Activated naive CD4-positive, alpha-beta T cell (primary cell): Measurements from ENCODE around the gene KCNJ3.
"Not testable (repeated sequence)": the region's sequence is repeated elsewhere in the genome, so short reads cannot be mapped to it uniquely, and the experiment has no call there.

Experiments
- DNase-seq, 4 experiments: peaks; one replicate each; lab custom pipeline; 2025; lab: John Stamatoyannopoulos, UW

The KCNJ3 gene

DNA sequence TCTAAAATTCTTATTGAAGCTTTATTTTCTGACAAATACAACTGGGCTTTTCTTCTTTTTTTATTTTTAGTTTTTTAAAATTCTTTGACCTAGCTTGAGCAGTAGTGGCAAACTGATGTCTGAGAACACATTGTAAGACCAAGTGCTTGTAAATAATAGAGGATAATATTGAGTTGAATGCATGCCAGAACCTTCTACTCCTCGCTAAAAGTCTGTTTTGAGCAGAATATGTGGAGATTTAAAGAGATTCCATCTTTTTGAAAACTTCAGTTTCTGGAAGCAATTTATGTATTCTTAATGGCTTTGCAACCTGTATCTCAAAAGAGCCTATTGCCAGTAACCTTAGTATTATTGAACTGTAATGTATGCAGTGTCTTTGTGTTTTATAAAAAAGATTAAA is 148.3 kb downstream of the KCNJ3 start:
- DNase-seq: no peak

DNA sequence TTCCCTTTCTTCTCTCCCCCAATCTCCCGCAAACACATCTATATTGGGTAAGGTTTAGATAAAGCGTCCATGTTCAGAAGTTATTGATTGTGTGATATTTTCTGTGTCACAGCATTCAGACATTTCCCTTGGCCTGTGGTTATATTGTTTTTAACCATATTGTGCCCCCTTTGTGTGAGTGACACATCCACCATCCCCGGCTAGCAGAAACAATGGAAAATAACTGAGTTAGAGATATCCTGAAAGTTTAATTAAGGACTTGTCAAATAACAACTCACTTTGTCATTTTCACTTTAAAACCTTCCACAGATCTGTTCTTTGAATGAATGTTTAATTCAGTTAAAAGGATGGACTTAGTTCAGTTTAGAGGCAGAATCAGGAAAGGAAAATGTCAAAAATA is 151.0 kb downstream of the KCNJ3 start:
- no peak for DNase-seq

DNA sequence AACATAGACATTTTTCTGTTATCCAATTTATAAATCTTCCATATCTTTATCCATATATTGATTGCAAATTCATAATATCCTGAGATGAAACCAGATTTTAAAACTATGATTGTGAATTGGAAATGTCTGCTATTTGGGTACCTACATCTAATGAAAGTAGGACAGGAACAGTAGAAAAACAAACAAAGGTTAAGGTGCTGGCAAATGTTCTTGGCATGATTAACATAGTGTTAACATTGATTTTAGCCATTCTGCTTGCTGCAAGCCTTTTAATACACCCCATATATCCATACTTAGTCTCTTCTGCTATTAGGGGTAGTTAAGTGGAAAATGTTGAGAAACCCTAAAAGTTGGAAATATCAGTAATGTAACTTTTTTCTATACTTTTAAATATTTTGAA is 152.0 kb downstream of the KCNJ3 start:
- DNase-seq: no peak

DNA sequence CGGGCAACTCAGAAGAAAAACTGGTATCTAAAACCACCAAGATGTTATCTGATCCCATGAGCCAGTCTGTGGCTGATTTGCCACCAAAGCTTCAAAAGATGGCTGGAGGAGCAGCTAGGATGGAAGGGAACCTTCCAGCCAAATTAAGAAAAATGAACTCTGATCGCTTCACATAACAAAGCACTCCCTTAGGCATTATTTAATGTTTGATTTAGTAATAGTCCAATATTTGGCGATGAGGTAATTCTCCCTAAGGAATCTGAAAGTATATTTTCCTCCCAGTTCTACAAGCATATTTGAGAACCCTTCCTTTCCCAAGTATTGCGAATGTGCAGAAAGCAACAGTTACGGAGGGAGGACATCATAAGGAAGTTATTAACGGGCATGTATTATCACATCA is 156.6 kb downstream of the KCNJ3 start:
- DNase-seq: no peak

DNA sequence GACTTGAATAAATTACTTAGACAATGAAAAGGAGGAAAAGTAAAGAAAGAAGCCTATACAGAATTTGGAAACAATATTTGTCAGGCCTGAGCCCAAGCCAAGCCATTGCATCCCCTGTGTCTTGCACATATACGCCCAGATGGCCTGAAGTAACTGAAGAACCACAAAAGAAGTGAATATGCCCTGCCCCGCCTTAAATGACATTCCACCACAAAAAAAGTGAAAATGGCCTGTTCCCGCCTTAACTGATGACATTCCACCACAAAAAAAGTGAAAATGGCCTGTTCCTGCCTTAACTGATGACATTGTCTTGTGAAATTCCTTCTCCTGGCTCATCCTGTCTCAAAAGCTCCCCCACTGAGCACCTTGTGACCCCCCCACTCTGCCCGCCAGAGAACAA is 168.7 kb downstream of the KCNJ3 start:
- DNase-seq: not testable (repeated sequence)

DNA sequence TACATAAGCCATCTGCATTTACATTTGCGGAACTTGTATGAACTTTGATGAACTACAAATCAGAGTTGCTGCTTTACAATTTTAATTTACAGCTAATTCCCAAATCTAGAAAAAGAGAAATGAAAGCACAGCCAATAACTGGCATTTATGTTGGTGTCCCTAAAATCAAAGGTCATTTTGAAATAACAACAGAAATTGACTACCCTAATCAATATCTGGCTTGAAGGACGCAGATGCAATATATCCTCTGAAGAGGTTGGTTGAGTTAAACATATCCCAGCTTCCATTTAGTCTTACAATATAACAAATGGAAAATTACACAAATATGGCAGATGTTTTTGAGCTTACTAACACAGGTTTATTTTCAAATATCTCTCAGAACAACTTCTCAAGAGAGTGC is 177.5 kb downstream of the KCNJ3 start:
- DNase-seq: no peak

DNA sequence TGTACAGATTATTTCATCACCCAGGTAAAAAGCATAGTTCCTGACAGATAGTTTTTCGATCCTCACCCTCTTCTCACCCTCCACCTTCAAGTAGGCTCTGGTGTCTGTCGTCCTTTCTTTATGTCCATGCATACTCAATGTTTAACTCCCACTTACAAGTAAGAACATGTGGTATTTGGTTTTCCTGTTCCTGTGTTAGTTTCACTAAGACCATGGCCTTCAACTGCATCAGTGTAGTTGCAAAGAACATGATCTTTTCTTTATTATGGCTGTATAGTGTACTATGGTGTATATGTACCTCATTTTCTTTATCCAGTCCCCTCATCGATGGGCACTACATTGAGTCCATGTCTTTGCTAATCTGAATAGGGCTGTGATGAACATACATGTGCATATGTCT is 184.2 kb downstream of the KCNJ3 start:
- DNase-seq: no peak

DNA sequence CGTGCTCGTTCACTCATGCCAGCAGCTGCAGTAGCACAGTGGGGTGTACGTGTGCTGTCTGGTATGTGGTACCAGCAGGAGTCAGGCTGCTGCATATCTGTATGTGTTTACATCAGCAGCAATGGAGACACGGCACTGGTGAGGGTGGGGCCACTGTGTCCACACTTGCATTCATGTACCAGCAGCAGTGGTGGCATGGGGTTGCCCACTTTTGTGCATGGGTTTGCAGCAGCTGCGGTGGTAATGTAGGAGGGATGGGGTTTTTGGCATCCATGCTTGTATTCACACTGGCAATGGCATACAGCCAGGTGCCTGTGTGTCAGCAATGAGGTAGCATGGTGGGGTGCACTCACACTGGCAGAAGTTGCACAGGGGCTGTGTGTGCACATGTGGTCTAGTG is 187.8 kb downstream of the KCNJ3 start:
- DNase-seq: no peak

DNA sequence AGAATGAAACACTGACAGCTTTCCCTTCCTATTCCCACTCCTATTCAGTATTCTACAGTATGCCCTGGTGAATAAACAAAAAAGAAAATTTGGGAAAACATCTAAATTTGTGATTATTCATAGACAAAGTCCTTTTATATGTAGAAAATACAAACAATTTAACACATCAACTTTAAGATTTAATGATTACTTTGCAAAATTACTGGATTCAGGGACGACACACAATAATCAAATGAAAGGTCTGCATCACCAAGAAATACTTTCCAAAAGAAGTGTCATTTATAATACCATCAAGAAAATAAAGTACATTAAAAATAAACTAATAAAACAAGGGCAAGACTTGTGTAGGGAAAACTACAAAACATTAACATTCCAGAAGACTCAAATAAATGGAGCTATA is 199.8 kb downstream of the KCNJ3 start:
- no peak for DNase-seq

DNA sequence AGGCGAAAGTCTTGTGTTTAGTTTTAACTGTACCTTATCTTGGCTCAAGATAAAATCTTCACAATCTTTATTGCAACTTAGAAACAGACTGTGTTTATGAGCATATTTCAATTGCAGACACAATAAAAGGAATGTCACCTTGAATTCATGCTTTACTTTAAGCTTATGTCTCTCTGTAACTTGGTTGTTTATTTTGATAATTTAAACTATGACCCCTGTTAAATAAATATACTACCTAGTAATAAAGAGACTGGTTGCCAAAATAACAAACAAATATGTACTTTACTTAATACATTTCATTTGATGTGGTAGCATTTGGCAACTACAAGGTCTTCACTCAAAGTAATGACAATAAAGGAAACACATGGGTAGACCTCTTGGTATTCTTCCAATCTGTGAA is 202.6 kb downstream of the KCNJ3 start:
- DNase-seq: no peak
